Measurements from ENCODE around the gene GNG12. TPM values are rescaled to one million over a fixed set of nuclear protein-coding genes. Genes with fewer than 3 reads are reported as not detected.

GNG12 gene
- total RNA-seq, 1 experiment from 2014 or later: 70.0 TPM

GRCh38 chr1:67761730-67762129 lies 71.5 kb downstream of the GNG12 start:
- no peak for DNase-seq (ENCODE audit: low read depth, low spot score)
- no peak overlapping the region for H3K4me3 ChIP-seq (ENCODE audit: low read depth in 2 of 2, low read length in 2 of 2)
- no peak for ATAC-seq
- POLR2A ChIA-PET: no interaction called here
- no peaks in the 10 kb centered on the region for H3K36me3 ChIP-seq (ENCODE audit: control insufficient read depth, insufficient read depth, low read length)
- peaks cover 29% of the 10 kb centered on the region for H3K4me1 ChIP-seq (ENCODE audit: control insufficient read depth, insufficient read depth, low read length)
- no peak for TF ChIP-seq REST (IDR thresholded peaks at IDR 0.05; ENCODE audit: insufficient read depth in 1 of 2, low read depth in 2 of 2, low read length in 1 of 2)
- TF ChIP-seq POLR2AphosphoS5 (IDR thresholded peaks at IDR 0.05; ENCODE audit: low read depth, low read length): no peak
- no peak for TF ChIP-seq TCF7L2 (IDR thresholded peaks at IDR 0.05; ENCODE audit: low read depth, low read length)
- no peak for TF ChIP-seq SIN3A (IDR thresholded peaks at IDR 0.05; ENCODE audit: borderline replicate concordance, insufficient read depth, low read depth, low read length)
- no peak for TF ChIP-seq CTCF (IDR thresholded peaks at IDR 0.05)
- in situ Hi-C loops (cut with HindIII; ENCODE audit: low pct_unique_long_range_greater_than_20kb, low sequenced_read_pairs): no loop called here
- intact Hi-C loops (cut with micrococcal nuclease; ENCODE audit: unreplicated experiment): no loop called here
- no TSS peak for BruUV-seq (replicated peaks)
- CTCF ChIA-PET: no interaction called here
- H3K27me3 ChIP-seq (ENCODE audit: control insufficient read depth, insufficient read depth, low read length): no peaks in the 10 kb centered on the region
- no peaks in the 10 kb centered on the region for H3K9me3 ChIP-seq (ENCODE audit: control insufficient read depth, insufficient read depth, low read depth, low read length)
- peak overlapping the region; percentile 20; the same call in 1 of the 2 replicates for H3K27ac ChIP-seq (ENCODE audit: low read length)

- Histone ChIP-seq H3K27ac (ENCODE audit: low read length) (peak overlapping the region; percentile 86; the same call in 1 of the 2 replicates), H3K4me1 (ENCODE audit: control insufficient read depth, insufficient read depth, low read length) (peaks cover 23% of the 10 kb centered on the region), H3K9me3 (ENCODE audit: control insufficient read depth, insufficient read depth, low read depth, low read length) (no peaks in the 10 kb centered on the region), H3K36me3 (ENCODE audit: control insufficient read depth, insufficient read depth, low read length) (no peaks in the 10 kb centered on the region), H3K27me3 (ENCODE audit: control insufficient read depth, insufficient read depth, low read length) (no peaks in the 10 kb centered on the region), H3K4me3 (ENCODE audit: low read depth in 2 of 2, low read length in 2 of 2) (no peak overlapping the region)
- ChIA-PET POLR2A (no interaction called here), CTCF (interaction anchor here (1.5 to 2.2 kb wide), 3 partner anchors 199 to 260 kb away, joined by 5 to 25 read pairs (median 9); no protein-coding TSS in a partner anchor)
- ATAC-seq: no peak
- BruUV-seq (replicated peaks): no TSS peak
- in situ Hi-C loops (cut with HindIII; ENCODE audit: low pct_unique_long_range_greater_than_20kb, low sequenced_read_pairs): no loop called here
- intact Hi-C loops (cut with micrococcal nuclease; ENCODE audit: unreplicated experiment): no loop called here
- no peak for TF ChIP-seq REST (IDR thresholded peaks at IDR 0.05; ENCODE audit: insufficient read depth in 1 of 2, low read depth in 2 of 2, low read length in 1 of 2)
- no peak for TF ChIP-seq TCF7L2 (IDR thresholded peaks at IDR 0.05; ENCODE audit: low read depth, low read length)
- no peak for TF ChIP-seq POLR2AphosphoS5 (IDR thresholded peaks at IDR 0.05; ENCODE audit: low read depth, low read length)
- TF ChIP-seq CTCF (IDR thresholded peaks at IDR 0.05): no peak
- TF ChIP-seq SIN3A (IDR thresholded peaks at IDR 0.05; ENCODE audit: borderline replicate concordance, insufficient read depth, low read depth, low read length): no peak
- no peak for DNase-seq (ENCODE audit: low read depth, low spot score)
Measured at GRCh38 chr1:67761091-67761490, 72.2 kb downstream of the GNG12 start.

All from Panc1 (cell line).